Measurements from ENCODE around the gene SMIM23.

DNA sequence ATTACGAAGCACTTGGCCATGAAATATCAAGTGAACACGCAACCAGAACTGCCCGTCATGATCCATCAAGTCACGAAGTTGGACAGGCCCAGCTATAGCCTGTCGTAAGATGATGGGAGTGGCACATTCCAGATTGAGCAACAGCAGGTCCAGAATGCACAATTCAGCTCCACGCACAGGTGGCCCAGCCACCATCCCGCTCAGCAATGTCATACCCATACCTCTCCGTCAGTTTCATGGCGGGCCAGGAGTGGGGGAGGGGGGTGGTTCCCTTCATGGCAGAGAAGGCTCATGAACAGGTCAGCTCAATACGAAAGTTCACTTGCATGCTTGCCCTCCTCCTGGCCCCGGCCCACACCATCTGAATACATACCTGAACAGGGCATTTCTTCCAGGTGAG is 34.9 kb downstream of the SMIM23 start:
- TF ChIP-seq, protein P1, sequence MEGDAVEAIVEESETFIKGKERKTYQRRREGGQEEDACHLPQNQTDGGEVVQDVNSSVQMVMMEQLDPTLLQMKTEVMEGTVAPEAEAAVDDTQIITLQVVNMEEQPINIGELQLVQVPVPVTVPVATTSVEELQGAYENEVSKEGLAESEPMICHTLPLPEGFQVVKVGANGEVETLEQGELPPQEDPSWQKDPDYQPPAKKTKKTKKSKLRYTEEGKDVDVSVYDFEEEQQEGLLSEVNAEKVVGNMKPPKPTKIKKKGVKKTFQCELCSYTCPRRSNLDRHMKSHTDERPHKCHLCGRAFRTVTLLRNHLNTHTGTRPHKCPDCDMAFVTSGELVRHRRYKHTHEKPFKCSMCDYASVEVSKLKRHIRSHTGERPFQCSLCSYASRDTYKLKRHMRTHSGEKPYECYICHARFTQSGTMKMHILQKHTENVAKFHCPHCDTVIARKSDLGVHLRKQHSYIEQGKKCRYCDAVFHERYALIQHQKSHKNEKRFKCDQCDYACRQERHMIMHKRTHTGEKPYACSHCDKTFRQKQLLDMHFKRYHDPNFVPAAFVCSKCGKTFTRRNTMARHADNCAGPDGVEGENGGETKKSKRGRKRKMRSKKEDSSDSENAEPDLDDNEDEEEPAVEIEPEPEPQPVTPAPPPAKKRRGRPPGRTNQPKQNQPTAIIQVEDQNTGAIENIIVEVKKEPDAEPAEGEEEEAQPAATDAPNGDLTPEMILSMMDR (IDR thresholded peaks at IDR 0.05; ENCODE audit: insufficient read depth, low read length) = no peak
- TF ChIP-seq GABPA (IDR thresholded peaks at IDR 0.05; ENCODE audit: low read depth) (no peak), POLR2AphosphoS5 (IDR thresholded peaks at IDR 0.05; ENCODE audit: low read depth) (no peak)

All from HL-60 (cell line).